ENCODE data around the gene MIA2. TPM values are rescaled to one million over a fixed set of nuclear protein-coding genes. Genes with fewer than 3 reads are reported as not detected.

Gene MIA2
- total and polyA plus RNA-seq, 2 donors (not counting 1 experiment from before 2014, with no cell fraction given): 11.5 to 27.1 TPM

DNA sequence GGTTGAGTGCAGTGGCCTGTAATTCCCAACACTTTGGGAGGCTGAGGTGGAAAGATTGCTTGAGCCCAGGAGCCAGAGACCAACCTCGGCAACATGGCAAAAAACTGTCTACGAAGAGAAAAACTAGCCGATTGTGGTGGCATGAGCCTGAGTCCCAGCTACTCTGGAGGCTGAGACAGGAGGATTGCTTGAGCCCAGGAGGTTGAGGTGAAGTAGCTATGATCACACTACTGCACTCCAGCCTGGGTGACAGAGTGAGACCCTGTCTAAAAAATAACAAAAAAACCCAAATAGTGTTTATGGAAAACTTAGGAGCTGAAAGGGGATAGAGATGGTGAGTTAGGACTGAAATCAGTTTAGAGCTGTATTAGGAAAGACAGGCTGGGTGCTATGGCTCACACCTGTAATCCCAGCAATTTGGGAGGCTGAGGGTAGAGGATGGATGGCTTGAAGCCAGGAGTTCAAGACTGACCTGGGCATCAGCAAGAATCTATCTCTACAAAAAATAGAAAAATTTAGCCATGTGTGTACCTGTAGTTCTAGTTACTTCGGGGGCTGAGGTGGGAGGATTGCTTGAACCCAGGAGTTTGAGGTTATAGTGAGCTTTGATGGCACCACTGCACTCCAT lies 49.0 kb upstream of the MIA2 start:
- Histone ChIP-seq H3K27ac (ENCODE audit: low read length in 2 of 2) (no peak overlapping the region), H3K27me3 (replicated peaks in 1 of 4; ENCODE audit: control extremely low read depth in 1 of 4, control insufficient read depth in 3 of 4, insufficient read depth in 4 of 4, low read length in 3 of 4) (no peaks in the 10 kb centered on the region), H3K9ac (ENCODE audit: low read length) (no peak overlapping the region), H3K36me3 (replicated peaks in 1 of 2; ENCODE audit: control extremely low read depth in 1 of 2, control insufficient read depth in 1 of 2, extremely low read depth in 1 of 2, insufficient read depth in 2 of 2, low read length in 1 of 2) (peaks cover 27 to 56% of the 10 kb centered on the region in 2 experiments), H3K4me3 (ENCODE audit: control extremely low read depth in 1 of 5, extremely low read depth in 1 of 5, insufficient read depth in 1 of 5, low read depth in 2 of 5, low read length in 4 of 5) (no peak overlapping the region), H3K79me2 (ENCODE audit: control insufficient read depth, insufficient read depth, low read length) (no peaks in the 10 kb centered on the region), H4K20me1 (ENCODE audit: control insufficient read depth, insufficient read depth, low read length, poor library complexity, severe bottlenecking) (peaks cover 17% of the 10 kb centered on the region), H3K4me1 (ENCODE audit: control insufficient read depth in 2 of 2, insufficient read depth in 2 of 2, low read length in 2 of 2) (no peaks in the 10 kb centered on the region), H2AFZ (ENCODE audit: insufficient read depth, low read depth, low read length, poor library complexity, severe bottlenecking) (no peak overlapping the region), H3K9me3 (ENCODE audit: control extremely low read depth in 1 of 3, control insufficient read depth in 2 of 3, insufficient read depth in 1 of 3, low read length in 2 of 3) (no peaks in the 10 kb centered on the region), H3K4me2 (replicated peaks; ENCODE audit: low read depth, low read length, poor library complexity, severe bottlenecking) (no peak overlapping the region)
- DNase-seq: no peak
- no peak overlapping the region for H3K27ac Mint-ChIP-seq
- no peak for ATAC-seq (ENCODE audit: low read depth)
- no peaks in the 10 kb centered on the region for H3K27me3 Mint-ChIP-seq
- WGBS (ENCODE audit: insufficient coverage): 97% methylated on average over 3 of the region's 4 CpGs
- ChIA-PET CTCF (no interaction called here), POLR2A (no interaction called here)
- H3K4me1 Mint-ChIP-seq: peaks cover 1% of the 10 kb centered on the region
- H3K4me3 Mint-ChIP-seq: no peak overlapping the region
- intact Hi-C loops (cut with micrococcal nuclease): no loop called here
- H3K9me3 Mint-ChIP-seq (ENCODE audit: insufficient read depth): no peaks in the 10 kb centered on the region
- TF ChIP-seq, protein P1, sequence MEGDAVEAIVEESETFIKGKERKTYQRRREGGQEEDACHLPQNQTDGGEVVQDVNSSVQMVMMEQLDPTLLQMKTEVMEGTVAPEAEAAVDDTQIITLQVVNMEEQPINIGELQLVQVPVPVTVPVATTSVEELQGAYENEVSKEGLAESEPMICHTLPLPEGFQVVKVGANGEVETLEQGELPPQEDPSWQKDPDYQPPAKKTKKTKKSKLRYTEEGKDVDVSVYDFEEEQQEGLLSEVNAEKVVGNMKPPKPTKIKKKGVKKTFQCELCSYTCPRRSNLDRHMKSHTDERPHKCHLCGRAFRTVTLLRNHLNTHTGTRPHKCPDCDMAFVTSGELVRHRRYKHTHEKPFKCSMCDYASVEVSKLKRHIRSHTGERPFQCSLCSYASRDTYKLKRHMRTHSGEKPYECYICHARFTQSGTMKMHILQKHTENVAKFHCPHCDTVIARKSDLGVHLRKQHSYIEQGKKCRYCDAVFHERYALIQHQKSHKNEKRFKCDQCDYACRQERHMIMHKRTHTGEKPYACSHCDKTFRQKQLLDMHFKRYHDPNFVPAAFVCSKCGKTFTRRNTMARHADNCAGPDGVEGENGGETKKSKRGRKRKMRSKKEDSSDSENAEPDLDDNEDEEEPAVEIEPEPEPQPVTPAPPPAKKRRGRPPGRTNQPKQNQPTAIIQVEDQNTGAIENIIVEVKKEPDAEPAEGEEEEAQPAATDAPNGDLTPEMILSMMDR (IDR thresholded peaks at IDR 0.05): no peak

DNA sequence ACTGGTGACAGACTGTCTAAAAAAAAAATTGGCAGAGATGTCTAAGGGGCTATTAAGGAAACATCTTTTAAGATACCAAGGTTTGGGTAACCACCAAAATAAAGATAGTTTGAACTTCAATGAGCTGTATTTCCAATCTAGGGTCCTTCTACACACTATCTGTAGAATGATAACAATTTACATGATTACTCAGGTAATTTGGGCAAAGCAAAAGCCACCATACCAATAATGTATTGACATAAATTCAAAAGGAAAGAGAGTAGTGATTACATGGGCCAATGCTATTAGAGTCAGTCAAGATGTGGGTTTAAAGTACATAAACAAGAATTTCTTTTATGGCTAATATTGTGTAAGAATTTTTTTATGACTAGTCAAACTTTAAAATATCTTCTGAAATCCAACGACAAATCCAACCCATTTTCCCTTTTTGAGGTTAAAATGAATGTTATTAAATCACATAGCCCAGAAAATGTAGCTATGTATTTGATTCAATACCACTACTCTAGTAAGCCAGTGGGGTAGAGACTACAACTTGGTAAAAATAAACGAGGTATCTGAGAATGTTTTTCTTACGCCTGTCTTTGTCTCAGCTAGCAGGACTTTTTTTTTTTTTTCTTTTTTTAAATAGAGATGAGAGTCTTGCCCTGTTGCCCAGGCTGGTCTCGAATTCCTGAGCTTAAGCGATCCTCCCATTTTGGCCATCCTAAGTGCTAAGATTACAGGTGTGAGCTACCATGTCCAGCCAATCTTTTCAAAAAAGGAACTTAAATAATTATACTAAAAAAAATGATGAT lies 48.3 kb upstream of the MIA2 start:
- no peak for TF ChIP-seq EZH2 (IDR thresholded peaks at IDR 0.05; ENCODE audit: borderline replicate concordance, insufficient read depth, low read depth, low read length, poor library complexity, severe bottlenecking)
- TF ChIP-seq, protein P1 (IDR thresholded peaks at IDR 0.05): no peak
- Mint-ChIP-seq H3K27ac (no peak overlapping the region), H3K27me3 (no peaks in the 10 kb centered on the region), H3K9me3 (ENCODE audit: insufficient read depth) (no peaks in the 10 kb centered on the region), H3K4me3 (no peak overlapping the region), H3K4me1 (peaks cover 1% of the 10 kb centered on the region)
- ATAC-seq (ENCODE audit: low read depth) (no peak), DNase-seq (no peak)
- intact Hi-C loops (cut with micrococcal nuclease): no loop called here
- Histone ChIP-seq H3K4me3 (ENCODE audit: control extremely low read depth in 1 of 5, extremely low read depth in 1 of 5, insufficient read depth in 1 of 5, low read depth in 2 of 5, low read length in 4 of 5) (no peak overlapping the region), H3K4me2 (replicated peaks; ENCODE audit: low read depth, low read length, poor library complexity, severe bottlenecking) (no peak overlapping the region), H3K9me3 (ENCODE audit: control extremely low read depth in 1 of 3, control insufficient read depth in 2 of 3, insufficient read depth in 1 of 3, low read length in 2 of 3) (no peaks in the 10 kb centered on the region), H3K4me1 (ENCODE audit: control insufficient read depth in 2 of 2, insufficient read depth in 2 of 2, low read length in 2 of 2) (no peaks in the 10 kb centered on the region), H2AFZ (ENCODE audit: insufficient read depth, low read depth, low read length, poor library complexity, severe bottlenecking) (no peak overlapping the region), H3K36me3 (replicated peaks in 1 of 2; ENCODE audit: control extremely low read depth in 1 of 2, control insufficient read depth in 1 of 2, extremely low read depth in 1 of 2, insufficient read depth in 2 of 2, low read length in 1 of 2) (peaks cover 21 to 49% of the 10 kb centered on the region in 2 experiments), H3K9ac (ENCODE audit: low read length) (no peak overlapping the region), H4K20me1 (ENCODE audit: control insufficient read depth, insufficient read depth, low read length, poor library complexity, severe bottlenecking) (peaks cover 16% of the 10 kb centered on the region), H3K79me2 (ENCODE audit: control insufficient read depth, insufficient read depth, low read length) (no peaks in the 10 kb centered on the region), H3K27ac (ENCODE audit: low read length in 2 of 2) (no peak overlapping the region), H3K27me3 (replicated peaks in 1 of 4; ENCODE audit: control extremely low read depth in 1 of 4, control insufficient read depth in 3 of 4, insufficient read depth in 4 of 4, low read length in 3 of 4) (no peaks in the 10 kb centered on the region)
- ChIA-PET CTCF (no interaction called here), POLR2A (no interaction called here)
- 80% methylated on average over 2 of the region's 5 CpGs for WGBS (ENCODE audit: insufficient coverage)
